Measurements from ENCODE around the gene ZDHHC14.

- TF ChIP-seq SIN3A (conservative IDR thresholded peaks at IDR 0.05 in 1 of 2, IDR thresholded peaks at IDR 0.05 in 1 of 2; ENCODE audit: low read depth in 1 of 2, low read length in 2 of 2) (no peak), POLR2AphosphoS5 (IDR thresholded peaks at IDR 0.05; ENCODE audit: low read depth, low read length) (no peak), CTCF (IDR thresholded peaks at IDR 0.05; ENCODE audit: control extremely low read depth in 1 of 3, insufficient read depth in 1 of 3, low read depth in 1 of 3, low read length in 3 of 3) (peak; percentile 39 to 70 (median 68)), ATF2 (IDR thresholded peaks at IDR 0.05; ENCODE audit: low read length) (no peak)
These were observed 286.4 kb downstream of the ZDHHC14 start for GRCh38 chr6:157667211-157668008.
